ENCODE results near the gene CR1L. TPM values are rescaled to one million over a fixed set of nuclear protein-coding genes. Genes with fewer than 3 reads are reported as not detected.

Gene CR1L
- total RNA-seq, 2 donors from 2014 or later, result not detected

DNA sequence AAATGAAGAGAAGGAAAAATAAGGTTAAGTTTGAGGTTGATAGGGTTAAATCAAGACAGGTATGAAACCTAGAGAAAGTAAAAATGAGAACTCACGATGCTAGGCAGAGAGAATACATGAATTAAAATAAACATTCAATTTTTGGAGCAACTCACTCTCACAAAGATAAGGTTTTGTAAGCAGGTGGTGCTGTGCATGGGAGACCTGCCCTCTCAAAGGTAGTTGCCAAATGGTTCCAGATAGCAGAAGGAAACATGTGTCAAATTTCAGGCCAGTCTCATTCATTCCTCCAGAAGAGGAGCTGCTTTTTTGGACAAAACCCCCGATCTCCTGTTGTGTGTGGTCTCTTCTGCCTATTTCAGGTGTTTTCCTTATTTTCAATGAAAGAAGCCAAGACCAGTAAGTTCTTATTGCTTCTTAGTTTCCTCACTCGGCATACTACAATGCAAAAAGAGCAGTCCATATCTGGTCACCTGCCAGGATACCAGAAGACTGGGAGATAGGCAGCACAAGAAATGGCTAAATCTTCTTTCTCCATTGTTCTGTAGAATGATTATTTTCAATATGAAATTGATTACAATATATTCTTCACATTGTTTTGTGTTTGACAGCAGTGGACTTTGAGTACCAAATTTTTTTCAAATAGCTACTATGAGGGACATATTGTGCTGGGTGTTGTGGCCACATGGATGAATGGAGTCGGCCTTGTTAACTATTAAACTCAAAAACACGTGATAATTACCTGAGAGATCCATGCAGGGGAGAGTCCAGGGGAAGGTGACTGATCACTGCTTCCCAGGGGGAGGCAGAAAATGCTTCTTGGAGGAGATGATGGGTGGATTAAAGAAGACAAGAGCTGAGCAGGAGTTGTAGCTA is 3.6 kb downstream of the CR1L start:
- Histone ChIP-seq H3K9ac (ENCODE audit: low read depth in 2 of 2, low read length in 2 of 2) (no peak overlapping the region), H3K36me3 (no peaks in the 10 kb centered on the region), H3K9me3 (no peaks in the 10 kb centered on the region), H3K27ac (no peak overlapping the region), H3K27me3 (no peaks in the 10 kb centered on the region), H3K4me3 (no peak overlapping the region), H3K4me1 (no peaks in the 10 kb centered on the region)
- TF ChIP-seq, protein P1, sequence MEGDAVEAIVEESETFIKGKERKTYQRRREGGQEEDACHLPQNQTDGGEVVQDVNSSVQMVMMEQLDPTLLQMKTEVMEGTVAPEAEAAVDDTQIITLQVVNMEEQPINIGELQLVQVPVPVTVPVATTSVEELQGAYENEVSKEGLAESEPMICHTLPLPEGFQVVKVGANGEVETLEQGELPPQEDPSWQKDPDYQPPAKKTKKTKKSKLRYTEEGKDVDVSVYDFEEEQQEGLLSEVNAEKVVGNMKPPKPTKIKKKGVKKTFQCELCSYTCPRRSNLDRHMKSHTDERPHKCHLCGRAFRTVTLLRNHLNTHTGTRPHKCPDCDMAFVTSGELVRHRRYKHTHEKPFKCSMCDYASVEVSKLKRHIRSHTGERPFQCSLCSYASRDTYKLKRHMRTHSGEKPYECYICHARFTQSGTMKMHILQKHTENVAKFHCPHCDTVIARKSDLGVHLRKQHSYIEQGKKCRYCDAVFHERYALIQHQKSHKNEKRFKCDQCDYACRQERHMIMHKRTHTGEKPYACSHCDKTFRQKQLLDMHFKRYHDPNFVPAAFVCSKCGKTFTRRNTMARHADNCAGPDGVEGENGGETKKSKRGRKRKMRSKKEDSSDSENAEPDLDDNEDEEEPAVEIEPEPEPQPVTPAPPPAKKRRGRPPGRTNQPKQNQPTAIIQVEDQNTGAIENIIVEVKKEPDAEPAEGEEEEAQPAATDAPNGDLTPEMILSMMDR (IDR thresholded peaks at IDR 0.05), result no peak
- intact Hi-C loops (cut with DNase I), result no loop called here
- DNase-seq, result no peak

DNA sequence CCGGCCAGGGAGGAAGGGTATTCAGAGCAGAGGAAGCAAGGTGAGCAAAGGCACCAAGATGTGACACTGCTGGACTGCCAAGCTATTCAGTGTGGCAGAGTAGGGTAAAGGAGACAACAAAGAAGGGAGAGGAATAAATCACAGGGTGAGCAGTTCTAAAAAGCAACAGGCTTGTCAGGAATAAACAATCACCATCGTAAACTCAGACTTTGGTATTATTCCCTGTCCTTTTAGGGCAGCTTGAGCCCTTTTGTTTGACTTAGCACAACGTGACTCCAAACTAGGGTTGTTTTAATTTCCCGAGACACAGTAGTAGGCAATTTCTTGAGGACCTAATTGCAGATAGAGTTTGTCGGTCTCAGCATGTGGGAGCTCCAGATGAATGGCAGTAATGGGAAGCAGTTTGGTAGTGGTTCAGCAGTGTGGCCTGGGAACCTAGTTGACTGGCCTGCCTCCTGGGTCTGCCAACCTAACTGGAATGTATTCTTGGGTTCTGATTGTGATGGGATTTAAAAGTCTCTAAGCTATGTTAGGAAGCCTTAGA is 4.3 kb downstream of the CR1L start:
- Histone ChIP-seq H3K4me1 (no peaks in the 10 kb centered on the region), H3K4me3 (no peak overlapping the region), H3K27ac (no peak overlapping the region), H3K9me3 (no peaks in the 10 kb centered on the region), H3K27me3 (no peaks in the 10 kb centered on the region), H3K36me3 (no peaks in the 10 kb centered on the region), H3K9ac (ENCODE audit: low read depth in 2 of 2, low read length in 2 of 2) (no peak overlapping the region)
- TF ChIP-seq, protein P1 (IDR thresholded peaks at IDR 0.05), result no peak
- no peak for DNase-seq
- intact Hi-C loops (cut with DNase I), result no loop called here

DNA sequence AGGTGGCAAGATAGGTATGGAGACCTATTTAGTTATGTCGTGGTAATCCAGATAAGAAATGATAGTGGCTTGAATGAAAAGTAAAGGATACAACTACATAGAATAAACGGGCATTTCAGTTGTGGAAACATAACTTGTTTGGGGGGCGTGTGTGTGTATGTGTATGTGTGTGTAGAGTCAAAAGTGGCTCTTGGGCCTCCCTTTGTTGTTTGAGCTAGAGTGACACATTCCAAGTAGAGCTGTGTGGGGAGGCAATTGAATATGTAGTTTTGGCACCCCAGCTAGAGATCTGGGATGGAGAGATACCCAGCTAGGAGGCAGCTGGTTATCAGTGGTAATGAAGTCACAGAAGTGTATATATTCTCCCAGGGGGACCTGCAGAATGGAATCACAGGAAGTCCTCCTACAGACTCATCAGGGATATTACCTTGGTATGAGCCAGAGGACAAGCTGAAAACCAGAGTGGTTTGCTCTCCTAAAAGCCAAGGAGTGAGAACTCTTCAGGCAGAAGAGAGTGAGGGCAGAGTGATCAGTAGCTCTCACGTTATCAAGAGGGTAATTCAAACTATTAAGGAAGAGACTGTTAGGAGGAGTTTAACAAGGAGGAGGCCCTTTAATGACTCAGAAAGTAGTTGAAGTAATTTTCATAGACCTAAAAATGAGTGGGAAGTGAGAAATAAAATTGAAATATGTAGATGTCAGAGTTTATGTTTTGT is 5.1 kb downstream of the CR1L start:
- H3K4me3 ChIP-seq, result no peak overlapping the region
- H3K36me3 ChIP-seq, result no peaks in the 10 kb centered on the region
- no peaks in the 10 kb centered on the region for H3K27me3 ChIP-seq
- no peaks in the 10 kb centered on the region for H3K4me1 ChIP-seq
- intact Hi-C loops (cut with DNase I), result no loop called here
- no peak overlapping the region for H3K27ac ChIP-seq
- no peak overlapping the region for H3K9ac ChIP-seq (ENCODE audit: low read depth in 2 of 2, low read length in 2 of 2)
- TF ChIP-seq, protein P1 (IDR thresholded peaks at IDR 0.05), result no peak
- DNase-seq, result no peak
- H3K9me3 ChIP-seq, result no peaks in the 10 kb centered on the region

DNA sequence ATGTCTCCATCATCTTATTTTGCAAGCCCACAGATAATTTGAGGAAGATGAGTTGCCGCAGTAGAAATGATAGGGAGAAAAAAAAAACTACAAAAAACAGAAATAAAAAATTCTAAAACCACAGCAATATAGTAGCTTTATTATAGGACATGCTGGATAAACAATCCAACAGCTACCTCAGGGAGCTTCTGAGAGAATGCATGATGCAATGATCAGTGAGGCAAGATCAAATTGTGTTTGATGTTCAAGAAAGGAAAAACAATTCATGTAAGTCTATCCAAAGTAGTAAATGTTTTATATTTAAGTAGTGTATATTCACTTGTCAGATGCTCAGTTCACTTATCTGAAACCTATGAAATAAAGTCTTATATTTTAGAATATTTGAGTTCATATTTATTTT is 6.7 kb downstream of the CR1L start:
- TF ChIP-seq, protein P1 (IDR thresholded peaks at IDR 0.05), result no peak
- H3K9me3 ChIP-seq, result no peaks in the 10 kb centered on the region
- intact Hi-C loops (cut with DNase I), result no loop called here

DNA sequence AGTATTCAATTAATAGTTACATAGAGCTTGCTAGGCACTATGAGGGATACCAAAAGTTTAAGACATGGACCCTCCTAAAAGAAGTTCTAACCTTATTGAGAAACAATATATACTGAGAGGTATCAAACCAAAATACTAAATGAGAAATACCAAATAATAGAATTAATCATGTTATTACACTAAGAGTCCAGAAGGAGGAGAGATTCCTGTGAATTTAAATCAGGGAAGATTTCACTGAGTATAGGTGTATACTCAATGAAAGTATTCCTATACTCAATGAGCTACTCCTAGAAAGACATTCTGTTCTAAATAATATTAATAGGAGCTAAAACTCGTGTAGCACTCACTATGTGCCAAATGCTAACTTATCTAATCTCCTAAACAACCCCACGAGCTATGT is 9.4 kb downstream of the CR1L start:
- no peak overlapping the region for H3K4me3 ChIP-seq
- no peaks in the 10 kb centered on the region for H3K27me3 ChIP-seq
- DNase-seq, result no peak
- no peaks in the 10 kb centered on the region for H3K36me3 ChIP-seq
- H3K4me1 ChIP-seq, result no peaks in the 10 kb centered on the region
- H3K27ac ChIP-seq, result no peak overlapping the region
- no peak overlapping the region for H3K9ac ChIP-seq (ENCODE audit: low read depth in 2 of 2, low read length in 2 of 2)
- H3K9me3 ChIP-seq, result no peaks in the 10 kb centered on the region
- intact Hi-C loops (cut with DNase I), result no loop called here
- TF ChIP-seq, protein P1 (IDR thresholded peaks at IDR 0.05), result no peak

More for the DNA sequence above, 6.7 kb downstream of the CR1L start:
- H3K4me1 ChIP-seq, result no peaks in the 10 kb centered on the region
- no peak overlapping the region for H3K27ac ChIP-seq
- DNase-seq, result no peak
- no peak overlapping the region for H3K9ac ChIP-seq (ENCODE audit: low read depth in 2 of 2, low read length in 2 of 2)
- no peaks in the 10 kb centered on the region for H3K27me3 ChIP-seq
- no peak overlapping the region for H3K4me3 ChIP-seq
- H3K36me3 ChIP-seq, result no peaks in the 10 kb centered on the region

Measured in colonic mucosa (tissue), 4 donors.